PC-3 (cell line): ENCODE results near the gene GPC3. TPM values are rescaled to one million over a fixed set of nuclear protein-coding genes. Genes with fewer than 3 reads are reported as not detected.

Source experiments
- ATAC-seq: fragments of 200-7000 bp; cut with Tn5 transposase; 2 replicates; pipeline ENCODE4 v1.9.1; 2020; ENCODE audit warnings: mild to moderate bottlenecking, moderate library complexity
- BruUV-seq: library from RNA; stranded (reverse); fragments of 400-500 nt; replicated peaks from 2 replicates; lab custom pipeline; 2021; lab: Mats Ljungman, UMichigan
- CTCF ChIA-PET: fragments of 300-600 bp; sonication (Branson Sonifier 250); formaldehyde crosslinking; loops from one replicate; lab custom pipeline; 2022; ENCODE audit warnings: antibody characterized with exemption; lab: Charles Lee
- POLR2A ChIA-PET: fragments of 300-600 bp; sonication (Branson Sonifier 250); formaldehyde crosslinking; loops from one replicate; lab custom pipeline; 2022; ENCODE audit warnings: antibody characterized with exemption; ENCODE audit not compliant: unreplicated experiment; lab: Charles Lee
- DNase-seq: peaks from one replicate; pipeline ENCODE4 v3.0.0-alpha.2; 2015
- H2AFZ ChIP-seq: fragments of 300-600 bp; sonication (generic); 2 replicates; pipeline ENCODE4 v1.6.0; 2016; ENCODE audit warnings: antibody characterized with exemption, low read length
- H3F3A ChIP-seq: fragments of 300-600 bp; sonication (generic); one replicate; pipeline ENCODE4 v1.6.0; 2017; ENCODE audit warnings: antibody characterized with exemption, low read length, control low read depth, mild to moderate bottlenecking; ENCODE audit not compliant: unreplicated experiment
- H3K27ac ChIP-seq: fragments of 300-600 bp; sonication (generic); 2 replicates; pipeline ENCODE4 v1.5.1; 2016; ENCODE audit warnings: mild to moderate bottlenecking, low read length
- H3K27me3 ChIP-seq: fragments of 300-600 bp; sonication (generic); 2 replicates; pipeline ENCODE4 v1.6.1; 2016; ENCODE audit warnings: low read length, mixed read lengths
- H3K36me3 ChIP-seq: fragments of 300-600 bp; sonication (generic); 2 replicates; pipeline ENCODE4 v1.6.1; 2016; ENCODE audit warnings: low read depth, mixed run types, low read length, mixed read lengths
- H3K4me1 ChIP-seq: fragments of 300-600 bp; sonication (generic); 2 replicates; pipeline ENCODE4 v1.5.1; 2016; ENCODE audit warnings: low read length; ENCODE audit not compliant: insufficient read depth
- H3K4me2 ChIP-seq: fragments of 300-600 bp; sonication (generic); 2 replicates; pipeline ENCODE4 v1.6.0; 2016; ENCODE audit warnings: low read length
- H3K4me3 ChIP-seq: fragments of 300-600 bp; sonication (generic); 2 replicates; pipeline ENCODE4 v1.5.1; 2016; ENCODE audit warnings: mild to moderate bottlenecking, low read length, mixed read lengths
- H3K79me2 ChIP-seq: fragments of 300-600 bp; sonication (generic); 2 replicates; pipeline ENCODE4 v1.6.1; 2017; ENCODE audit warnings: low read length, mixed read lengths
- H3K9ac ChIP-seq: fragments of 300-600 bp; sonication (generic); 2 replicates; pipeline ENCODE4 v1.6.0; 2016; ENCODE audit warnings: mild to moderate bottlenecking, low read length
- H3K9me2 ChIP-seq: fragments of 300-600 bp; sonication (generic); replicated peaks from 2 replicates; pipeline ENCODE4 v1.6.1; 2016; ENCODE audit warnings: mixed run types, low read length, mixed read lengths
- H3K9me3 ChIP-seq: fragments of 300-600 bp; sonication (generic); 2 replicates; pipeline ENCODE4 v1.6.1; 2016; ENCODE audit warnings: low read length, mixed read lengths
- H4K20me1 ChIP-seq: fragments of 300-600 bp; sonication (generic); 2 replicates; pipeline ENCODE4 v1.6.1; 2016; ENCODE audit warnings: low read length, mixed read lengths
- CTCF ChIP-seq: fragments of 300-600 bp; sonication (generic); conservative IDR thresholded peaks from 2 replicates; pipeline ENCODE4 v1.5.1; 2017; ENCODE audit warnings: antibody characterized with exemption, low read depth, mild to moderate bottlenecking, low read length
- EZH2 ChIP-seq: fragments of 300-600 bp; sonication (generic); IDR thresholded peaks from one replicate; pipeline ENCODE4 v1.6.1; 2017; ENCODE audit warnings: antibody characterized with exemption, mild to moderate bottlenecking, low read length; ENCODE audit not compliant: unreplicated experiment
- EZH2phosphoT487 ChIP-seq: fragments of 300-600 bp; sonication (generic); IDR thresholded peaks from 2 replicates; pipeline ENCODE4 v1.6.1; 2018; ENCODE audit warnings: mild to moderate bottlenecking, antibody characterized with exemption, low read length, borderline replicate concordance
- intact Hi-C: fragments of 100-400 bp; cut with micrococcal nuclease; formaldehyde crosslinking; loops from 2 replicates; pipeline ENCODE4 v1.9.0; 2023
- total RNA-seq: library from RNA; depleted of rRNA; stranded (reverse); fragments of >200 nt; gene quantifications from 2 replicates; pipeline ENCODE4 v1.2.3, GENCODE V29; 2014

Gene GPC3
- total RNA-seq, 1 experiment from 2014 or later: not detected

GRCh38 chrX:133602881-133603280 is 382.5 kb downstream of the GPC3 start:
- ChIA-PET CTCF (no interaction called here), POLR2A (no interaction called here)
- no TSS peak for BruUV-seq
- Histone ChIP-seq H3K27ac (no peak overlapping the region), H3K4me2 (no peak overlapping the region), H3K79me2 (no peaks in the 10 kb centered on the region), H2AFZ (no peak overlapping the region), H3F3A (no peaks in the 10 kb centered on the region), H3K9me3 (no peaks in the 10 kb centered on the region), H3K27me3 (no peaks in the 10 kb centered on the region), H3K9ac (no peak overlapping the region), H3K9me2 (no peaks in the 10 kb centered on the region), H3K4me1 (peaks cover 18% of the 10 kb centered on the region), H3K4me3 (no peak overlapping the region), H3K36me3 (no peaks in the 10 kb centered on the region), H4K20me1 (no peaks in the 10 kb centered on the region)
- TF ChIP-seq EZH2: no peak
- TF ChIP-seq CTCF: no peak
- no peak for TF ChIP-seq EZH2phosphoT487
- intact Hi-C loops: no loop called here
- ATAC-seq: no peak
- no peak for DNase-seq

GRCh38 chrX:133601116-133601515 is 384.3 kb downstream of the GPC3 start:
- ATAC-seq: no peak
- Histone ChIP-seq H3K9ac (no peak overlapping the region), H3K4me1 (peaks cover 18% of the 10 kb centered on the region), H3K4me3 (no peak overlapping the region), H3F3A (no peaks in the 10 kb centered on the region), H3K27ac (no peak overlapping the region), H2AFZ (no peak overlapping the region), H3K36me3 (no peaks in the 10 kb centered on the region), H3K79me2 (no peaks in the 10 kb centered on the region), H3K9me2 (no peaks in the 10 kb centered on the region), H4K20me1 (no peaks in the 10 kb centered on the region), H3K27me3 (no peaks in the 10 kb centered on the region), H3K4me2 (no peak overlapping the region), H3K9me3 (no peaks in the 10 kb centered on the region)
- DNase-seq: no peak
- TF ChIP-seq CTCF: no peak
- no peak for TF ChIP-seq EZH2phosphoT487
- TF ChIP-seq EZH2: no peak
- CTCF ChIA-PET: no interaction called here
- intact Hi-C loops: no loop called here
- POLR2A ChIA-PET: no interaction called here
- no TSS peak for BruUV-seq

- Histone ChIP-seq H3K4me3 (no peak overlapping the region), H3F3A (no peaks in the 10 kb centered on the region), H3K4me2 (no peak overlapping the region), H3K79me2 (no peaks in the 10 kb centered on the region), H3K27ac (no peak overlapping the region), H3K9me3 (no peaks in the 10 kb centered on the region), H3K27me3 (no peaks in the 10 kb centered on the region), H3K9ac (no peak overlapping the region), H3K9me2 (no peaks in the 10 kb centered on the region), H3K36me3 (no peaks in the 10 kb centered on the region), H4K20me1 (no peaks in the 10 kb centered on the region), H3K4me1 (peaks cover 18% of the 10 kb centered on the region), H2AFZ (no peak overlapping the region)
- BruUV-seq: no TSS peak
- no peak for DNase-seq
- no peak for ATAC-seq
- ChIA-PET POLR2A (no interaction called here), CTCF (no interaction called here)
- intact Hi-C loops: no loop called here
- TF ChIP-seq CTCF: no peak
- TF ChIP-seq EZH2phosphoT487: no peak
- TF ChIP-seq EZH2: no peak
These were observed 384.9 kb downstream of the GPC3 start for GRCh38 chrX:133600536-133600935.
